ENCODE results near the gene MSI2. TPM values are rescaled to one million over a fixed set of nuclear protein-coding genes. Genes with fewer than 3 reads are reported as not detected.

MSI2 gene
- total RNA-seq, 2 donors from 2014 or later, result 112 to 119 TPM

GRCh38 chr17:57666946-57667345, 410.6 kb downstream of the MSI2 start:
- ATAC-seq (replicated peaks in 1 of 2) (no peak), DNase-seq (no peak)
- Mint-ChIP-seq H3K36me3 (ENCODE audit: insufficient read depth in 2 of 2) (no peaks in the 10 kb centered on the region), H3K4me3 (no peak overlapping the region), H3K27me3 (ENCODE audit: low read depth) (no peaks in the 10 kb centered on the region), H3K9me3 (no peaks in the 10 kb centered on the region), H3K27ac (no peak overlapping the region), H3K4me1 (ENCODE audit: low read depth) (peaks cover 25% of the 10 kb centered on the region)

- no peak overlapping the region for H3K27ac Mint-ChIP-seq
- ATAC-seq (replicated peaks in 1 of 2) (no peak), DNase-seq (no peak)
- no peaks in the 10 kb centered on the region for H3K36me3 Mint-ChIP-seq (ENCODE audit: insufficient read depth in 2 of 2)
- no peaks in the 10 kb centered on the region for H3K9me3 Mint-ChIP-seq
- peaks cover 31% of the 10 kb centered on the region for H3K4me1 Mint-ChIP-seq (ENCODE audit: low read depth)
- no peaks in the 10 kb centered on the region for H3K27me3 Mint-ChIP-seq (ENCODE audit: low read depth)
- H3K4me3 Mint-ChIP-seq, result no peak overlapping the region
These were observed 411.2 kb downstream of the MSI2 start for GRCh38 chr17:57667461-57667923.

GRCh38 chr17:57668332-57668731, 412.0 kb downstream of the MSI2 start:
- no peak overlapping the region for H3K4me3 Mint-ChIP-seq
- no peaks in the 10 kb centered on the region for H3K9me3 Mint-ChIP-seq
- H3K27ac Mint-ChIP-seq, result peak overlapping the region; percentile 43
- H3K4me1 Mint-ChIP-seq (ENCODE audit: low read depth), result peaks cover 33% of the 10 kb centered on the region
- no peaks in the 10 kb centered on the region for H3K36me3 Mint-ChIP-seq (ENCODE audit: insufficient read depth in 2 of 2)
- H3K27me3 Mint-ChIP-seq (ENCODE audit: low read depth), result no peaks in the 10 kb centered on the region
- DNase-seq, result no peak
- ATAC-seq (replicated peaks in 1 of 2), result no peak

GRCh38 chr17:57669671-57670529, 413.6 kb downstream of the MSI2 start:
- ATAC-seq (replicated peaks in 1 of 2) (no peak), DNase-seq (no peak)
- Mint-ChIP-seq H3K36me3 (ENCODE audit: insufficient read depth in 2 of 2) (no peaks in the 10 kb centered on the region), H3K4me1 (ENCODE audit: low read depth) (peaks cover 33% of the 10 kb centered on the region), H3K27me3 (ENCODE audit: low read depth) (no peaks in the 10 kb centered on the region), H3K27ac (peak overlapping the region; percentile 25), H3K4me3 (no peak overlapping the region), H3K9me3 (no peaks in the 10 kb centered on the region)

- Mint-ChIP-seq H3K36me3 (ENCODE audit: insufficient read depth in 2 of 2) (no peaks in the 10 kb centered on the region), H3K9me3 (no peaks in the 10 kb centered on the region), H3K27me3 (ENCODE audit: low read depth) (no peaks in the 10 kb centered on the region), H3K27ac (peak overlapping the region; percentile 25), H3K4me3 (peak overlapping the region in 1 of 2 donors; percentile 10), H3K4me1 (ENCODE audit: low read depth) (peaks cover 33% of the 10 kb centered on the region)
- DNase-seq, result peak; percentile 12 to 30
- peak; percentile 69 to 80 for ATAC-seq (replicated peaks in 1 of 2)
These were observed 414.6 kb downstream of the MSI2 start for GRCh38 chr17:57670769-57671569.

GRCh38 chr17:57671667-57672632, 415.6 kb downstream of the MSI2 start:
- H3K27me3 Mint-ChIP-seq (ENCODE audit: low read depth), result no peaks in the 10 kb centered on the region
- no peaks in the 10 kb centered on the region for H3K36me3 Mint-ChIP-seq (ENCODE audit: insufficient read depth in 2 of 2)
- ATAC-seq (replicated peaks in 1 of 2) (peak; percentile 85 to 87), DNase-seq (peak; percentile 74 to 81)
- peaks cover 33% of the 10 kb centered on the region for H3K4me1 Mint-ChIP-seq (ENCODE audit: low read depth)
- H3K9me3 Mint-ChIP-seq, result no peaks in the 10 kb centered on the region
- peak overlapping the region; percentile 58 for H3K27ac Mint-ChIP-seq
- peak overlapping the region in 1 of 2 donors; percentile 19 for H3K4me3 Mint-ChIP-seq

- Mint-ChIP-seq H3K9me3 (no peaks in the 10 kb centered on the region), H3K4me1 (ENCODE audit: low read depth) (peaks cover 33% of the 10 kb centered on the region)
These were observed 416.6 kb downstream of the MSI2 start for GRCh38 chr17:57672971-57673370.

GRCh38 chr17:57674894-57675293, 418.6 kb downstream of the MSI2 start:
- no peak overlapping the region for H3K27ac Mint-ChIP-seq
- H3K36me3 Mint-ChIP-seq (ENCODE audit: insufficient read depth in 2 of 2), result no peaks in the 10 kb centered on the region

More at GRCh38 chr17:57672971-57673370, 416.6 kb downstream of the MSI2 start:
- no peak for ATAC-seq (replicated peaks in 1 of 2)
- Mint-ChIP-seq H3K27ac (peak overlapping the region; percentile 21), H3K4me3 (no peak overlapping the region), H3K27me3 (ENCODE audit: low read depth) (no peaks in the 10 kb centered on the region), H3K36me3 (ENCODE audit: insufficient read depth in 2 of 2) (no peaks in the 10 kb centered on the region)
- DNase-seq, result no peak

GRCh38 chr17:57675427-57676387, 419.4 kb downstream of the MSI2 start:
- DNase-seq (no peak), ATAC-seq (replicated peaks in 1 of 2) (no peak)
- no peaks in the 10 kb centered on the region for H3K9me3 Mint-ChIP-seq
- no peak overlapping the region for H3K27ac Mint-ChIP-seq
- H3K4me1 Mint-ChIP-seq (ENCODE audit: low read depth), result peaks cover 20% of the 10 kb centered on the region
- no peaks in the 10 kb centered on the region for H3K36me3 Mint-ChIP-seq (ENCODE audit: insufficient read depth in 2 of 2)
- no peak overlapping the region for H3K4me3 Mint-ChIP-seq
- no peaks in the 10 kb centered on the region for H3K27me3 Mint-ChIP-seq (ENCODE audit: low read depth)

More at GRCh38 chr17:57674894-57675293, 418.6 kb downstream of the MSI2 start:
- no peaks in the 10 kb centered on the region for H3K27me3 Mint-ChIP-seq (ENCODE audit: low read depth)
- no peak for DNase-seq
- no peak overlapping the region for H3K4me3 Mint-ChIP-seq
- H3K4me1 Mint-ChIP-seq (ENCODE audit: low read depth), result peaks cover 28% of the 10 kb centered on the region
- H3K9me3 Mint-ChIP-seq, result no peaks in the 10 kb centered on the region
- no peak for ATAC-seq (replicated peaks in 1 of 2)

- no peak for ATAC-seq (replicated peaks in 1 of 2)
- Mint-ChIP-seq H3K4me3 (no peak overlapping the region), H3K4me1 (ENCODE audit: low read depth) (peaks cover 12% of the 10 kb centered on the region), H3K9me3 (no peaks in the 10 kb centered on the region), H3K27ac (no peak overlapping the region), H3K36me3 (ENCODE audit: insufficient read depth in 2 of 2) (no peaks in the 10 kb centered on the region), H3K27me3 (ENCODE audit: low read depth) (no peaks in the 10 kb centered on the region)
- DNase-seq, result no peak
These were observed 420.2 kb downstream of the MSI2 start for GRCh38 chr17:57676543-57676942.

- Mint-ChIP-seq H3K9me3 (no peaks in the 10 kb centered on the region), H3K4me3 (no peak overlapping the region), H3K27ac (no peak overlapping the region), H3K36me3 (ENCODE audit: insufficient read depth in 2 of 2) (no peaks in the 10 kb centered on the region), H3K4me1 (ENCODE audit: low read depth) (peaks cover 4% of the 10 kb centered on the region), H3K27me3 (ENCODE audit: low read depth) (no peaks in the 10 kb centered on the region)
- no peak for DNase-seq
- ATAC-seq (replicated peaks in 1 of 2), result no peak
These were observed 421.0 kb downstream of the MSI2 start for GRCh38 chr17:57677301-57677700.
